Activated gamma-delta T cell treated with anti-CD3 and anti-CD28 coated beads, Interleukin-2, amount 50 U/mL, for 16 hours (primary cell): ENCODE results near the gene MRE11.
"Not testable (repeated sequence)": the region's sequence is repeated elsewhere in the genome, so short reads cannot be mapped to it uniquely, and the experiment has no call there.

Experiments used
- DNase-seq: peaks from one replicate; pipeline ENCODE4 v3.0.0-alpha.2; 2020; ENCODE audit warnings: low read depth

MRE11 gene

DNA sequence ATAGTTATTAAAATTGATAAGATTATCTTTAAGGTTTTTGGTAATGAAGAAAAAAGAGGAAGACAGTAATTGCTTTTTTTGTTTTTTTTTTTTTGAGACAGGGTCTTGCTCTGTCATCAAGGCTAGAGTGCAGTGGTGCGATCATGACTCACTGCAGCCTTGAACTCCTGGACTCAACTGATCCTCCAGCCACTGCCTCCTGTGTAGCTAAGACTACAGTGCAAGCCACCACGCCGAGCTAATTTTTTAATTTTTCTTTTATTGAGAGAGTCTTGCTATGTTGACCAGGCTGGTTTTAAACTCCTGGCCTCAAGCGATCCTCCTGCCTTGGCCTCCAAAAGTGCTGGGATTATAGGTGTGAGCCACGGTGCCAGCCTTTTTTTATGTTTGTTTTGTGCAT, 12.9 kb upstream of the MRE11 start:
- DNase-seq = not testable (repeated sequence)

DNA sequence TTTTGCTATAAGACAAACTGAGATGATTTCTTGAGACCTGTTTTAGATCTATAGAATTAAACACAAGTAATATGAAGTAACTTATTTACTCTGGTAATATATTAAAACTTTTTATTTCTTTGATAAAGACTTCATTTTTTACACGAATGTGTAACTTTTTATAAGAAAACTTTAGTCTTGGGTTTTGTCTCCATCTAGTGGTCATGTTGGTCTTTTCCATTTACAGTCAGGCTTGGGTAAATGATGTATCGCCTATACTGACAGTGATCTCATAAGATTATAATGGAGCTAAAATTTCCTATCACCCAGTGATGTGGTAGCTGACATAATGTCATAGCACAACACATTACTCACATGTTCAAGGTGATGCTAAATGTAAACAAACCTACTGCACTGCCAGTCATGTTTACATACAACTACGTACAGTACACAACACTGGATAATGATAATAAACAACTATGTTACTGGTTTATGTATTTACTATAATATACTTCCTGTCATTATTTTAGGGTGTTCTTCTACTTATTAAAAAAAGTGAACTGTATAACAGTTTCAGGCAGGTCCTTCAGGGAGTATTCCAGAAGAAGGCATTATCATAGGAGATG, 11.1 kb upstream of the MRE11 start:
- DNase-seq = no peak

DNA sequence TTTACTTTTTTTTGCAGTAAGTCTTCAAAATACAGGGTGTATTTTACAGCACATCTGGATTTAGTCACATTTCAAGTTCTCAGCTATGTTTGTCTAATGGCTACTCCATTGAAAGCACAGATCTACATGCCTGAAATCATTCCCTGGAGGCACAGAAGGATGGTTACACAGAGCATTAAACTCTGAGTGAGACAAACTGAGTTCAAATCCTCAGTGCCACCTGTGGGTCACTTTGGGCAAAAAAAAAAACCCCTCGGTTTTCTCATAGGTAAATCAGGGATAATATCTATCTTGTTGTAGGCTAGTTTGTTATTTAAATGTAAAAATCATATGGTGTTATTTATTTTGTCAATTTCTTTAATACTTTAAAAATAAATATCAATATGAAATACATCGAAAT, 7.9 kb upstream of the MRE11 start:
- DNase-seq = no peak

DNA sequence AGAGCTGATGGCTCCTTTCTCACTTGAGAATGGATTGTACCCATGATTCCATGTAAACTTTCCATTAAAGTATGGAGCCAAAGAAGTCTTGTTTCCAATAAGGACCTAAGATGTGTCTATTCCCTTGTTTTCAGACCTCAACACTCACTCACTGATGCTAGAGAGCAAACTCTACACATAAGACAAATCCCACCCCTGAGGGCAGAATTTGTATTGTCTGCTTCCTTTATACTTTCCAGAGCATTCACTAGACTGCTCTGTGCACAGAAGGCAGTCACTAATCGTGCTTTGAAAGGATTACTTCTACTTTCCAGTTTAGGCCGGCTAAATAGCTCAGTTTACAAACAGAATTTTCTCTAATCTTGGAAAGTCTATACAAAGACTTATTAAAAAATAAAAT, 6.5 kb upstream of the MRE11 start:
- DNase-seq = no peak

DNA sequence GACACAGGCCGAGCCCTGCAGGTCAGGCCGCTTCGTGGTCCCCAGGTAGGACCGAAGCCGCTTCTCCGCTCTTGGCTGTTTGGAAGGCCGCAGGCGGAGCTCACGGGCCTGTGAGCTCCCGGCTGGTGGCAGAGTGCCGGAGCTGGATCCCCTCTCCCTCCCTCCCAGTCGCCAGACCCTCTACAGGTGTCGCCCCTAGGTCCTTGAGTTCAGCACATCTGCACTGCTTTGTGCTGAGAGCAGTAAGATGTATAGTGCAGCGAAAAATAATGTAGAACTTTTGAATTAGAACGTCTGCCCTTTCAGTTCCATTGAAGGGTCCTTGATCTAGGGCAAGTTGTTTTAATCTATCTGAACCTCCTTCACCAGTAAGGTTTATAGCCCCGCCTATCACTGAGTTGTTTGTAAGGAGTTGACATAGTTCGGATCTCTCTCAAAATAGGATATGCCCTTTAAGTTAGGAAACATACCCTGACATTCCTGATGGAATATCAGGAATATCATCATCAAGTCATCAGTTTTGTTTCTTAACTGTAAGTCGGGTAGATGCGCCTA, 559 bp upstream of the MRE11 start:
- no peak for DNase-seq

DNA sequence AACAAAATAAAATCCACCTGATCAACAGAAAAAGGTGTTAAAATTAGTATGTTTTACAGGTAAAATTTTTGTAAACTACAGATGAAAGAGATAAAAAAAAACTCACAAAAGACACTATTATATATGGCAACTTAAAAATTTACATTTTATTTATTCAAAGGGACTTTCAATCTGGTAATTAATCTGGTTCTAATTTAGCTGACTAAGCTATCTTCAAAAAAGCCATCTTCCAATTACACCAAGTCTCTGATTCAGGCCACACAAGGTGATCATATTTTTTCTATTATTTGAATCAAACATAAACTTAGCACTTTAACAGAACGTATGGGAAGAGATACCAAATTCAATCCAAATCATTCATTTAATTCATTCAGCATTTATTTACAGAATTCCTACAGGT, 7.6 kb downstream of the MRE11 start:
- no peak for DNase-seq

DNA sequence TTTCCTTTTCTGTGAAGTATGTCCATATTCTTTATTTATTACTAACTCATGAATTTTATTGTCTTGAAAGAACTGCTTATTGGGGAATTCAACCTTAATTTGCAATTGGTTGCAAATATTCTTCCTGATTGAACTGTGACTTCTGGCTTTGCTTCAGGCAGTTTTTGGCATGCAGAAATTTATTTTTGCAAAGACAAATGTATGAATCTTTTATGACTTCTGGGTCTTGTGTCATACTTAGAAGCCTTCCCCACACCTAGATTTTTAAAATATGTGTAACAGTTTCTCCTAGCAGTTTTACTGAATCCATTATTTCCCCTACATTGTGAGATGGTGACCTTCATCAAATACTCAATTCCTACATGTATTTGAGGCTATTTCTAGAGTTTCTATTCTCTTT, 12.3 kb downstream of the MRE11 start:
- no peak for DNase-seq

DNA sequence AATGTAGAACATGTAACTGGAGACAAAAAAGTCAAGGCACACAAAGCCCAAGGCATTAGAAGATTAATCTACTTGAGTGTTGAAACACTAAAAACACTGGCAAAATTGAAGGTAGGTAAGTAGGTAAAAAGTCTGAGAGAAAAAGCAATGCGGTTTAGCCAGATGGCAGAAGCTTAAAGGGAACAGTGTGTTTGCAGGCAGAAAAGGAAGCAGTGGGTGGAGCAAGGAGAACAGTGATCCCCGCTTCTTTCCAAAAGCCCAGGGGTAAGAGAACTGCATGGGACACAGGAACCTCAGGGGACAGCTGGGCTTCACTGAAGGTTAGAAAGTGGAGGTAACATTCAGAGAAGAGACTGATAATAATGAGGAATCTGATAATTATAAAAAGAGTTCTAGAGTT, 16.0 kb downstream of the MRE11 start:
- no peak for DNase-seq

DNA sequence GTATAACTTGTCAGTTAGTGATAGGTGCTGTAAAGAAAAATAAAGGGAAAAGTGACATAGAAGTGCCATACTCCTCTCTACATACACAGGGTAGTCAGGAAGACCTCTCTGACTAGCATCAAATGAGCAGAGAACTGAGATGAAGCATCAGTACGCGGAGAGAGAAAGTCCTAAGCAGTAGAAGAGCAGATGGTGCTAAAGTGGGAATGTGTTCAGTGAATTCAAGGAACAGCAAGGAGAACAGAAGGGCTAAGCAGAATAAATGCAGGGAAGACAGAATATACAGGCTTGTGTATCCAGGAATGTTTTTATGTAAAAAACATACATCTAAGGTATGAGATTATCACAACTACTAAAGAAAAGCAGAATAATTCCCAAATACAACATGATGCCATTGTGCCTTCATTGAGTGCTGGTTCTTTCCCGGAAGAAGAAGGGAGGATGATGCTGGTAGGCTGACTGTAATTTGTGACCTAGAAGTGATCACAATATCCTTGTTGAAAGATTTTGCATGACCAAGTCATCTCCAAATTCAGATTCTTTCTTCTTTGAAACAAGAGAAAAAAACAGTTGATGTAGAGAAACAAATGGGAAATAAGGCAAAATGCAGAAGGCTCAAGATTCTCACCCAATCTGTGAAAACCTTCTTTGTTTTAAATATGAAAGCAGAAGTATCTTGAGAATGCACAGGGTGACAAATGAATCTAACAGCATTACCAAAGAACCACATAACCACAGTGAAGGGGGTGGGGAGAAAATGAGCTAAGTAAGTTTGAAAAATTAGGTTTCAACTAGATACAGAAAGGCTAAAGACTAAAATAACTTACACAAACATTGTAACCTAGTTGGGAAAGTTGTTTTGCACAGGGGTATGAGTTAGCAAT, 20.5 kb downstream of the MRE11 start:
- DNase-seq = no peak

DNA sequence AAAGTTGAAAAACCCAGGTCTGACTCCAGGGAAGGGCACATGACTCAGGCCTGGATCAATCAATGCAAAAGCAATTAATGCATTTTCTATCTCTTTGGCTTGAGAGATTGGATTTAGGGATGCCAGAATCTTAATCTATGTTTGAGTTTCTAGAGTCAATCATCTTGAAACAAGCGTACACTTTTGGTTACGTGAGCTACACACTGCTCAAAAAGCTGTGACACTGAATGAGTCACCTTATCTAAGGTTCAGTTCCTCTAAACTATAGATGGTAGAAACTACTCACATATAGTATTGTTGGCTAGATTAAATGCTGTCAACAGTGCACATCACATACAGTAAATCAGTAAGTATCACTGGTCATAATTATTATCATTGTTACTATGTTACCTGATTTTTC, 24.2 kb downstream of the MRE11 start:
- no peak for DNase-seq

DNA sequence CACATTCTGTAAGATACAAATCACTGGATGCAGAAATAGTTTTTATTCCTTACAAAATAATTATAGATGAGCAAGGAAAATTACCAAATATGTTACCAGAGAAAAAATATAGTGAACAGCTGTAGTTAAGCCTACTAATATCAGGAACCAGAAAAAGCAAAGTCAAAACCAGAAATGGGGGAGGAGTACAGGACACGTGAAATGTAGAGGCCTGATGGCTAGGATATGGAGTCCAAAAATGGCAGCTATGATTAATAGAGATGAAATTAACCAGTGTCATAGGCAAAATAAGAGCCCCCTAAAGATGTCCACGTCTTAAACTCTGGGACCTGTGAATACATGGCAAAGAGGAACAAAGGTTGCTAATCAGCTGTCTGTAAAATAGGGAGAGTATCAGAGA, 34.1 kb downstream of the MRE11 start:
- DNase-seq = no peak

DNA sequence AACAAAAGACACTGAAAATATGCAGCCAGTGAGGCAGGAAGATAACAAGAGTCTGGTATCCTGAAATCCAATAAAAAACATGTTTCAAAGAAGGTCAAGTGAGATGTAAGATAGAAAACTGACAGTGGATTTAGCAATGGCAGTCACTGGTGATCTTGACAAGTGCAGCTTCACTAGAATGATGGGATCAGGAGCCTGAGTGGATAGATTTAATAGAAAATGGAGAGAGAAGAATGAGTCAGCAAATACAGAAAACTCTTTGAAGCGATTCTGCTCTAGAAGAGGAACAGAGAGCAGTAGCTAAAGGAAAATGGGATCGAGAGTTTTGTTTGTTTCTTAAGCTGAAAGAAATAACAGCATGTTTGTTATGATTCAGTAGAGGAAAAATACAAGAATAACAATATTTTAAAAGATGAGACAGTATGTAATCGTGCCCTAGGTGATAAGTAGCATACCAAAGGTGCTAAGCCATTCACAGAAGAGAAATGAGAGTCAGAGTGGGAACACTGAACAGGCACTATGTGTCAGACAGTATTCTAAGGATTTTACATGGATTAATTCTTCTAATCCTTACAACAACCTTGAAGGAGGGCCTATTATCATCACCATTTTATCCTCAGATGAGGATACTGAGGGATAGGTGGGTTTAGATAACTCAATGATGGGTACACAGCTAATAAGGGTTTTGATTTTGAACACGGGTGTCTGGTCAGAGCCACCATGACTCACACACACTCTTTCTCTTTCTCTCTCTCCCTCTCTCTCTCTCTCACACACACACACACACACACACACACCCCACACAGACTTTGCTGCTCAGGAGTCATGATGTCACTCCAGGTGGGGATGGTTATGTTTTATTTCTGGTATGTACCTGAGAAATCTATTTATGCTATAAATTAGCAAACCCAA, 36.3 kb downstream of the MRE11 start:
- no peak for DNase-seq

DNA sequence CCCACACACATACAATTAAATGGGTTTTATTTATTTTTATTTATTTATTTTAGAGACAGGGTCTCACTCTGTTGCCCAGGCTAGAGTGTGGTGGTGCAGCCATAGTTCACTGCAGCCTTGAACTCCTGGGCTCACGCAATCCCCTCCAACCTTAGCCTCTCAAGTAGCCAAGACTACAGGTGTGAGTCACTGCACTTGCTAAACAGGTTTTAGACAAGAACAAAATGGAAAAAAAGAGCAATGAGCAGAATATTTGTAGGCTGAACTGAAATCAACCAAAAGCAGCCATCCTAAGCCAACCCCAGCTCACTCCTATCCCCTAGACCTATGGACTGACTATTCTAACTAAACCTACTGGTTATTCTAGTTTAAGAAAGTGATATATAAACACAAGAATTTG, 37.8 kb downstream of the MRE11 start:
- DNase-seq = no peak

DNA sequence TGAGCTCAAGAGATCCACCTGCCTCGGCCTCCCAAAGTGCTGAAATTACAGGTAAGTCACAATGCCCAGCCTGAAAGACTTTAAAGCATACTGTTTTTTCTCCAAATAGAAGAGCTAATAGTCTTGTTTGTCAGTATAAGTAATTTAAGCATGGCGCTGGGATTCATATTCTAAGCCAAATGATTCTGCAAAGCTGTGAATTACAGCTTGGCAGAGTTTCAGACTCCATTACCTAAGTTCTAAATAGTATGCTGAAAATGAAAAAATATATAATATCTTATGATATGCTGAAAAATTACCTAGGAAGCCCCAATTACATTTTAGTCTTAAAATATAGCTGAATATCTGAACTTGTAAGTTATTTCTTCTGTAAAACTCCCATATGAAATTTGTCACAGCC, 39.3 kb downstream of the MRE11 start:
- no peak for DNase-seq

DNA sequence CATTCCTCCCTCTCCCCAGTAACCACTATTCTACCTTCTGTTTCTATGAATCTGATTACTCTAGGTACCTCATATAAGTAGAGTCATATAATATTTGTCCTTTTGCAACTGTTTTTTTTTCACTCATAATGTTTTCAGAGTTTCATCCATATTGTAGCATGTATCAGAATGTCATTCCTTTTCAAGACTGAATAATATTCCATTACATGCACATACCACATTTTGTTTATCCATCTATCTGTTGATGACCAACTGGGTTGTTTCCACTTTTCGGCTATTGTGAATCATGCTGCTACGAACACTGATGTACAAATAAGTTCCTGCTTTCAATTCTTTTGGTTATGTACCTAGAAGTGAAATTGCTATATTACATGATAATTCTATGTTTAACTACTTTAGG, 40.7 kb downstream of the MRE11 start:
- DNase-seq = no peak

DNA sequence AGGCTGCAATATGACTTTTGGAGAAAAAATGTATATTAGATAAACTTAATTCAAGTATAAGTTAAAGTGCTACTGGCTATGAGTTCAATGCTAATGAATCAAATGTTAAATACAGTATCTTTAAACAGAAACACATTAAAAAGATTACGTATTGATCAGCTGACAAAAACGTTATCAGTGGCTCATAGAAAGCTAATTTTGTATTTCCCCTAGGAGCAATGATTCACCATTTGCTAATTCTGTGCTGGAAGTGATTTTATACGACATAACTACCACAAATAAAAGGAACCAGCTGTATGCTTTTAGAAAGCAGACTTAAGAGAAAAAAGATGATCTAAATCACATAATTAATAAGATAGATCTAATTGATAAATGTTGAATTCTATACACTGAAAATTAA, 43.6 kb downstream of the MRE11 start:
- no peak for DNase-seq

DNA sequence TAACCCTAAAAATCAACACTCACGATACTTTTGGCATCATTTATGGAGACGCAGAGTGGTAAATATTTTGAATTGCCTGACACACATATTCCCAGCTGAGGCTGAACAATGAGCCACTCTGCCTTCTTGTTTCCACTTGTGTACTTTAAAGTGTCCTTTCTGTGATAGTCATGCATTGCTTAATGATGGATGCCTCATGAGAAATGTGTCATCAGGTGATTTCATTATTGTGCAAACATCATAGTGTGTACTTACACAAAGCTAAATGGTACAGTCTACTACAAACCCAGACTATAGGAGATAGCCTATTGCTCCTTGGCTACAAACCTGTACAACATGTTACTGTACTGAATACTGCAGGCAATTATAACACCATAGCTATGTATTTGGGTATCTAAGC, 44.2 kb downstream of the MRE11 start:
- no peak for DNase-seq

DNA sequence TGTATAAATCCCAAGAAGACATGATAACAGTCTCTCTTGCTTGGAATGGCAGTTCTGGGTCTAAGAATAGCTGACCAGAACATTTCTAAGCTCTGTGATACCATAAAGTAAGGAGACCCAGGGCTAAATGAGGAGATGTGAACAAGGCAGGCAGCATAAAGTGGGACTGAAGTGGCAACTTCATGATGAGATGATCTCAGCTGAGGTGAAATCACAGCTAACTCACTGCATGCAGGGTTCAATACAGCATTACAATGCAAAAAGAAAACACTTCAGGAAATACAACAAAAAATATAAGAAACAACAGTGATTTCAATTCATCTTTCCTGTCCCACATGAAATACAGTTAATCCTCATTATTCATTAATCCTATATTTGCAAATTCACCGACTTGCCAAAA, 44.6 kb downstream of the MRE11 start:
- no peak for DNase-seq

DNA sequence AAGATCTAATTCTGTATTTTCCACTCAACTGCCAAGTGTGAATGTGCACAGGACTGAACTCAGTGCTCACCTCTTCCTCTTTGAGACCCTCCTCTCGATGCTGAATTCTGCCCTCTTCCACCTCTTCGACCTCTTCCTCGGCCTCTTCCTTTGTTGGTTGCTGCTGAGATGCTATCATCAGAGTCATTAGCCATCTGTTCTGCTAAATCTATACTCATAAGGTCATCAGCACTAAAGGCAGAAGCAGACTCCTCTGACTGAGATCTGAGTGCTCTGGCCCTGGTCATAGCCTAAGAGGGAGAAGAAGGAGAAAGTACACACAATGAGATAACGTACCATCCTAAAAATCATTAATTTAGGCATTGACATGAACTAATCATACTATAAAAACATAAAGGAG, 46.5 kb downstream of the MRE11 start:
- no peak for DNase-seq

DNA sequence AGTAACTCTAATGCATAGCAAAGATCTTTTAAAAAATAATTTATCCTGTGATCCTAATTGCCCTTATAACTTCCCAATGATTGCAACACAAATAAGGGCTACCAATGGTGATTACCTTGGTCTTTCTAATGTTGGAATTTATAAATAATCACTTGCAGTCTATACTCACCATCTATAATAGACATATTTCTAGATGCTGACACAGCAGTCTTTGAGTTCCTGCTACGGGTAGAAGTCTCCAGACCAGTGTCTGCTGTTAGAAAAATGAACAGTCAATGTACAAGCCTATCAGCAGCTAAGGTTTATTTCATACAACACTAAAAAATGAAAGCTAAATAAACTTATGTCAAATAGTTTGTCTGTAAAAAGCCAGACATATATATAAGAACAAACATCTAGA, 48.0 kb downstream of the MRE11 start:
- no peak for DNase-seq

DNA sequence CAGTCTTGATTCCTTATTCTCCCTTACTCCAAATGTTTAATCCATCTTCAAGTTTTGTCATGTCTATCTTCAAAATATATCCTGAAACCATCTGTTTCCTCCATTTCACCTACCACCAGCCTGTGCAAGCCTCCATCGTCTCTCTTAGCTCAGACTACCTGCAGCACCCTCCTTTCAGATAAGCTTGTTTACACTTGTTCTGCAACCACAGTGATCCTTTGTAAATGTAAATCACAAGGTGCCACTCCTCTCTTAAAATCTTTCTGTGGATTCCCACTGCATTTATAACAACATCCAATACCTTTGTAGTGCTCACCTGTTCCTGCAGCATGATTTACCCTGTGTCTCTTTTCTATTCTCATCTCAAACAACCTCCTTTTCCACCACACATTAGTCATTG, 60.6 kb downstream of the MRE11 start:
- DNase-seq = no peak

DNA sequence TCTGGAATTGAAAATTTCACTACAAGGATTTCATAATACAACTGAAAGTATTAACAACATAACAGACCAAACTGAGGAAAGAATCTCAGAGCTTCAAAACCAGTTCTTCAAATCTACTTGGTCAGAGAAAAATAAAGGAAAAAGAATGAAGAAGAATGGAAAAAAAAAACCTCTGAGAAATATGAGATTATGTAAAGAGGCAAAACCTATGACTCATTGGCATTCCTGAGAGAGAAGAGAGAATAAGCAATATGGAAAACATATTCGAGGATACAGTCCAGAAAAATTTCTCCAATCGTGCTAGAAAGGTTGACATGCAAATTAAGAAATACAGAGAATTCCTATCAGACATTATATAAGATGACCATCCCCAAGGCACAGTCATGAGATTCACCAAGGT, 69.0 kb downstream of the MRE11 start:
- no peak for DNase-seq

DNA sequence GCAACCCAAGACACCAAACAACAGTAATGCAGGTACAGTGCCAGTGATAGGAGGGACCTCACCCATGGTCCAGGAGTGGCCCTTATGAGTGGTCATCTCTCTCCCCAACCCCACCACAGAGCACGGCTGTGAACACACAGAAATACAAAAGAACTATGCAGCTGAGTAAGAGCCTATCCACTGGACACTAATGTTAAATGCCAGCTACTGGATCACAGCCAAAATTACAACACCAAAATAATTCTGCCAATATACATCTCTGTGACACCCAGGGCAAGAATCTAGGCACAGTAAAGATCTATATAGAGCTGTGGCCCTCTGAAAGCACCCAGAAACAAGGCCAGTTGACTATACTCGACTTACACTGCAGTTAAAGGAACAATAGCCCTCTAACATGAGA, 69.6 kb downstream of the MRE11 start:
- no peak for DNase-seq
